ENCODE measurements around the gene ZNF24.

DNA sequence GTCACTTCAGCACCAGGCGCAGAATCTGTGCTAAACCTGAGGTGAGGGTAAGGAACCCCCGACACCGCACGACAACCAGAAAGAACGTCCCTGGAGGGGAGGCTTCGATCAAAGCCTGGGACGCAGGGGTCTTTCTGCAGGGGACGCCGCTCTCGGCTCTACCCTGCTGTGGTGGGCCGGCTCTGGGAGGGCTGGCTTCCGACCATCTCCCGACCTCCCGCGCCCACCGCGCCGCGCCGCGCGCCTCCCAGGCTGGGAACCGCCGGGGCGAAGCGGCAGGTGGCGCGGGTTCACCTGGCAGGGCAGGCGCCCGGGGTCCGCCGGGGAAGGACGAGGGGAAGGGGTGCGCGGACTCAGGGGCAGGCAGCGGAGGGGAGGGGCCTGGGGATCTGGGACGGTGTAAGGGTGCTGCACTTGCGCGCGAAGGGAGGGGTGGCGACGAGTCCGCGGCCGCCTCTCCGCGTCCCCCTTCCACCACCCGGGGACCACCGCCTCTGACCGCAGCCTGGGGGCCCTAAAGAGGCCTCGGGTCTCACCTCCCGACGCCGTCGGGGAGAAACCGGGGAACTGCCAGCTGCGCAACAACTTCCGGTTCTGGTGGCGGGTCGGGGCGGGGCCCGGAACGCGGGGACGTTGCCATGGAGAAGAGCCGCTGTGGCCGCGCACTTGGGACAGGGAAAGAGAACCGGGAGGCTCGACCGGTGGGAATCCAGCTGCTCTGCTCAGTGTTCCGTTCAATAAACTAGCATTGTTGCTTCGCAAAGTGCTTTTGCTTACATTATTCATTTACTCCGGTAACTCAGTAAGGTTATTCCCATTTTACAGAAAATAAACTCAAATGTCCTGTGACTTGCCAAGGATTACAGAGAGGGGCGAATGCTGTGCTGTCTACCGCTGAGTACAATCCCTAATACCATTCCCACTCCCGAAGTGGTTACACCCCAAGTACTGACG is 32.8 kb upstream of the ZNF24 start, which contains the start of gene ZNF396:
- TF ChIP-seq CTCF (conservative IDR thresholded peaks at IDR 0.05; ENCODE audit: low read depth in 2 of 2) = no peak
- TF ChIP-seq EZH2phosphoT487 (IDR thresholded peaks at IDR 0.05; ENCODE audit: unreplicated experiment) = no peak
